Tibial nerve (tissue), 4 donors: ENCODE measurements around the gene OPCML.

Experiments
- EP300 ChIP-seq, 2 donors: sonication (generic); formaldehyde crosslinking; IDR thresholded peaks; one replicate each; pipeline ENCODE4 v1.6.1; 2017; ENCODE audit warnings: antibody characterized with exemption in 2 of 2, mild to moderate bottlenecking in 1 of 2
- POLR2A ChIP-seq, 2 donors: fragments of 450-650 bp; IDR thresholded peaks; one replicate each; pipeline ENCODE4 v1.6.1; 2017; ENCODE audit warnings: antibody characterized with exemption in 2 of 2, mild to moderate bottlenecking in 2 of 2, moderate library complexity in 2 of 2
- TF ChIP-seq, protein P1 (sequence below), 5 experiments: fragments of 200-600 bp in 3 of 5; fragments of 450-650 bp in 2 of 5; sonication (generic) in 3 of 5; IDR thresholded peaks; one replicate each; pipeline ENCODE4 v1.5.1; 2016 to 2019; ENCODE audit warnings: antibody characterized with exemption in 5 of 5, mild to moderate bottlenecking in 3 of 5, moderate library complexity in 2 of 5

- TF ChIP-seq, protein P1, sequence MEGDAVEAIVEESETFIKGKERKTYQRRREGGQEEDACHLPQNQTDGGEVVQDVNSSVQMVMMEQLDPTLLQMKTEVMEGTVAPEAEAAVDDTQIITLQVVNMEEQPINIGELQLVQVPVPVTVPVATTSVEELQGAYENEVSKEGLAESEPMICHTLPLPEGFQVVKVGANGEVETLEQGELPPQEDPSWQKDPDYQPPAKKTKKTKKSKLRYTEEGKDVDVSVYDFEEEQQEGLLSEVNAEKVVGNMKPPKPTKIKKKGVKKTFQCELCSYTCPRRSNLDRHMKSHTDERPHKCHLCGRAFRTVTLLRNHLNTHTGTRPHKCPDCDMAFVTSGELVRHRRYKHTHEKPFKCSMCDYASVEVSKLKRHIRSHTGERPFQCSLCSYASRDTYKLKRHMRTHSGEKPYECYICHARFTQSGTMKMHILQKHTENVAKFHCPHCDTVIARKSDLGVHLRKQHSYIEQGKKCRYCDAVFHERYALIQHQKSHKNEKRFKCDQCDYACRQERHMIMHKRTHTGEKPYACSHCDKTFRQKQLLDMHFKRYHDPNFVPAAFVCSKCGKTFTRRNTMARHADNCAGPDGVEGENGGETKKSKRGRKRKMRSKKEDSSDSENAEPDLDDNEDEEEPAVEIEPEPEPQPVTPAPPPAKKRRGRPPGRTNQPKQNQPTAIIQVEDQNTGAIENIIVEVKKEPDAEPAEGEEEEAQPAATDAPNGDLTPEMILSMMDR (IDR thresholded peaks at IDR 0.05): no peak
- TF ChIP-seq POLR2A (IDR thresholded peaks at IDR 0.05): no peak
- TF ChIP-seq EP300 (IDR thresholded peaks at IDR 0.05): no peak
These were observed 150.0 kb downstream of the OPCML start for GRCh38 chr11:133382131-133382812.
